ENCODE data around the gene ACTR3C. TPM values are rescaled to one million over a fixed set of nuclear protein-coding genes. Genes with fewer than 3 reads are reported as not detected.
"Not testable (repeated sequence)": the region's sequence is repeated elsewhere in the genome, so short reads cannot be mapped to it uniquely, and the experiment has no call there.

Gene ACTR3C
- total RNA-seq, 1 donor from 2014 or later = 27.6 TPM

- ATAC-seq; DNase-seq (ENCODE audit: low spot score): not testable (repeated sequence)
Observed at GRCh38 chr7:150316987-150317386, 6.4 kb downstream of the ACTR3C start.

- ATAC-seq (no peak), DNase-seq (ENCODE audit: low spot score) (no peak)
Observed at GRCh38 chr7:150314639-150315239, 8.6 kb downstream of the ACTR3C start.

GRCh38 chr7:150313870-150314269, 9.5 kb downstream of the ACTR3C start:
- DNase-seq (ENCODE audit: low spot score) (no peak), ATAC-seq (no peak)

GRCh38 chr7:150313367-150313809, 10.0 kb downstream of the ACTR3C start:
- no peak for ATAC-seq

GRCh38 chr7:150312649-150313366, 10.5 kb downstream of the ACTR3C start:
- DNase-seq (ENCODE audit: low spot score); ATAC-seq: not testable (repeated sequence)

More at GRCh38 chr7:150313367-150313809, 10.0 kb downstream of the ACTR3C start:
- no peak for DNase-seq (ENCODE audit: low spot score)

GRCh38 chr7:150311711-150312110, 11.6 kb downstream of the ACTR3C start:
- DNase-seq (ENCODE audit: low spot score) = no peak

GRCh38 chr7:150311146-150311545, 12.2 kb downstream of the ACTR3C start:
- ATAC-seq (no peak), DNase-seq (ENCODE audit: low spot score) (no peak)

More at GRCh38 chr7:150311711-150312110, 11.6 kb downstream of the ACTR3C start:
- no peak for ATAC-seq

GRCh38 chr7:150308575-150308974, 14.8 kb downstream of the ACTR3C start:
- ATAC-seq (no peak), DNase-seq (ENCODE audit: low spot score) (no peak)

GRCh38 chr7:150307904-150308303, 15.4 kb downstream of the ACTR3C start:
- DNase-seq (ENCODE audit: low spot score) (no peak), ATAC-seq (no peak)

- no peak for ATAC-seq
Observed at GRCh38 chr7:150307129-150307528, 16.2 kb downstream of the ACTR3C start.

GRCh38 chr7:150306377-150306776, 17.0 kb downstream of the ACTR3C start:
- ATAC-seq; DNase-seq (ENCODE audit: low spot score): not testable (repeated sequence)

More at GRCh38 chr7:150307129-150307528, 16.2 kb downstream of the ACTR3C start:
- no peak for DNase-seq (ENCODE audit: low spot score)

GRCh38 chr7:150305903-150306284, 17.5 kb downstream of the ACTR3C start:
- DNase-seq (ENCODE audit: low spot score); ATAC-seq: not testable (repeated sequence)

GRCh38 chr7:150305259-150305902, 18.0 kb downstream of the ACTR3C start:
- not testable (repeated sequence) for DNase-seq (ENCODE audit: low spot score)

GRCh38 chr7:150304499-150305258, 18.7 kb downstream of the ACTR3C start:
- peak; percentile 43 for ATAC-seq
- DNase-seq (ENCODE audit: low spot score) = not testable (repeated sequence)

More at GRCh38 chr7:150305259-150305902, 18.0 kb downstream of the ACTR3C start:
- ATAC-seq = not testable (repeated sequence)

GRCh38 chr7:150302908-150303310, 20.4 kb downstream of the ACTR3C start:
- DNase-seq (ENCODE audit: low spot score); ATAC-seq: not testable (repeated sequence)

GRCh38 chr7:150297978-150298377, 25.4 kb downstream of the ACTR3C start:
- not testable (repeated sequence) for DNase-seq (ENCODE audit: low spot score); ATAC-seq

GRCh38 chr7:150296802-150297201, 26.5 kb downstream of the ACTR3C start:
- ATAC-seq = peak; percentile 80
- not testable (repeated sequence) for DNase-seq (ENCODE audit: low spot score)

GRCh38 chr7:150295614-150296013, 27.7 kb downstream of the ACTR3C start:
- peak; percentile 85 for ATAC-seq
- DNase-seq (ENCODE audit: low spot score) = not testable (repeated sequence)

GRCh38 chr7:150295027-150295426, 28.3 kb downstream of the ACTR3C start:
- DNase-seq (ENCODE audit: low spot score); ATAC-seq: not testable (repeated sequence)

GRCh38 chr7:150290317-150290716, 33.0 kb downstream of the ACTR3C start:
- not testable (repeated sequence) for ATAC-seq; DNase-seq (ENCODE audit: low spot score)
